NT2/D1 (cell line): ENCODE data around the gene NTRK3.

Source experiments
- DNase-seq: peaks from one replicate; pipeline ENCODE4 v3.0.0-alpha.2; 2011; ENCODE audit warnings: low read depth, low spot score
- H3K27me3 ChIP-seq: 2 replicates; pipeline ENCODE4 v1.6.0; 2011; ENCODE audit warnings: mild to moderate bottlenecking; ENCODE audit not compliant: insufficient read length, insufficient read depth
- H3K36me3 ChIP-seq: 2 replicates; pipeline ENCODE4 v1.6.1; 2011; ENCODE audit warnings: mild to moderate bottlenecking, low read length, mixed read lengths; ENCODE audit not compliant: insufficient read depth, insufficient read length
- H3K4me1 ChIP-seq: 2 replicates; pipeline ENCODE4 v1.5.1; 2011; ENCODE audit not compliant: insufficient read depth, insufficient read length
- H3K4me3 ChIP-seq: 2 replicates; pipeline ENCODE4 v1.5.1; 2011; ENCODE audit warnings: low read depth; ENCODE audit not compliant: insufficient read length
- H3K9ac ChIP-seq: 2 replicates; pipeline ENCODE4 v1.6.0; 2011; ENCODE audit warnings: low read depth; ENCODE audit not compliant: insufficient read length
- H3K9me3 ChIP-seq: 2 replicates; pipeline ENCODE4 v1.5.1; 2011; ENCODE audit warnings: mild to moderate bottlenecking, low read length; ENCODE audit not compliant: insufficient read depth
- SUZ12 ChIP-seq: IDR thresholded peaks from 2 replicates; pipeline ENCODE4 v1.6.1; 2011; ENCODE audit not compliant: insufficient read length, insufficient read depth; ENCODE audit errors: extremely low read depth
- YY1 ChIP-seq: IDR thresholded peaks from 2 replicates; pipeline ENCODE4 v1.6.1; 2011; ENCODE audit not compliant: insufficient read length, insufficient read depth
- ZNF274 ChIP-seq: IDR thresholded peaks from 2 replicates; pipeline ENCODE4 v1.6.1; 2011; ENCODE audit warnings: mild to moderate bottlenecking, low read depth, low read length

Gene NTRK3

DNA sequence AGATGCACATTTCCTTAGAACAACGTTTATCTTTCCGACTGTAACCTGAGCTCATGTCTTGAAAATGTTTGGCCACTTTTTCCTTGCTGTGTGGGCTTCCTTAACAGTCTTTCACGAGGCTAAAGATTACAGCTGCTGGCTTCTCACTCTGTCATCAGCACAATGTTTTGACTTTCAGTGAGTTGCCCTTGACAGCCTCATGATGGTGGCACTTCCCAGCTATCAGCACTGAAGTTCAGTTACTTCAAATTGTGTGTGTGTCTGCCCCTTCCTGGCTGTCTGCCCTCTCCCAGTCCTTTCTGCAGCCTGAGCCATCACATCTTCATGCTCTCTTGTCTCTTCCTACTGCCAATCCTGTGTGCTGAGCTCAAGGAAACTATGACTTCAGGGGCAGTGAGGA is 152.2 kb downstream of the NTRK3 start:
- Histone ChIP-seq H3K4me1 (no peaks in the 10 kb centered on the region), H3K9me3 (no peaks in the 10 kb centered on the region), H3K9ac (no peak overlapping the region), H3K4me3 (no peak overlapping the region), H3K36me3 (no peaks in the 10 kb centered on the region), H3K27me3 (no peaks in the 10 kb centered on the region)
- no peak for DNase-seq
- no peak for TF ChIP-seq SUZ12
- no peak for TF ChIP-seq ZNF274
- no peak for TF ChIP-seq YY1

DNA sequence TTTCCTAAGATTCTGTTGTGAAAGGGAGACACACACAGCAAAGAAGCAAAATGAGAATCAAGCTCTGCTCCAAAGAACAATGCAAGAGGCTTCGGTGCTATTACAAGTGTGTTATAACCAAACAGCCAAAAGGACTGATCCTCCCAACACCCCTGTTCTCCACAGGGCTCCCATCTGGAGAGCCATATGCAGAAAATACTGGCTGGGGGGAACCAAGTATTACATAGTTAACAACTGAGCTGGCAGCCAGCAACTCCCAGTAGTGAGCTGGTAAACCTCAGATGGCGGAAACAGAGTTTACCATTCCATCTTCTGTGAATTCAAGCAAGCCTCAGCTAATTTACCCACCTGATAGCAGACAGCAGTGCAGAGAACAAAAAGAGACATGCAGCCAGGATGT is 156.4 kb downstream of the NTRK3 start:
- Histone ChIP-seq H3K4me3 (no peak overlapping the region), H3K4me1 (no peaks in the 10 kb centered on the region), H3K36me3 (no peaks in the 10 kb centered on the region), H3K27me3 (no peaks in the 10 kb centered on the region), H3K9ac (no peak overlapping the region), H3K9me3 (no peaks in the 10 kb centered on the region)
- no peak for TF ChIP-seq ZNF274
- TF ChIP-seq SUZ12: no peak
- no peak for TF ChIP-seq YY1
- no peak for DNase-seq

DNA sequence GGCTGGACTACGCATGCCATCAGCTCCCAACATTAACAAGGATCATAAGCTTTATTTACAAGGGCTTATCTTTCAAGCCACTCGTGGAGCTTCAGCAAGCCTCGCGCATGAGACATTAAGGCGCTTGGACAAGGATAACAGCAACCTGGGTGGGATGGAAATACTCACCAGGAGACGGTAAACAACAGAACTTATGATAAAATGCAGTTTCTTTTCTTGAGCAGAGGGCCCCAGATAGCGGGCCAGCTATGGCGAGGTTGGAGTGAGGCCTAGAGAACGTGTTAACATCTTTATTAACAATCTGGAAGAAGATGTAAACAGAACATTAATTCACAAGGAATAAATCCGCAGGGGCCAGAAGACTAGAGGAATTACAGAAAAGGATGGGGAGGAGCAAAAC is 158.2 kb downstream of the NTRK3 start:
- Histone ChIP-seq H3K27me3 (no peaks in the 10 kb centered on the region), H3K4me3 (no peak overlapping the region), H3K36me3 (no peaks in the 10 kb centered on the region), H3K9me3 (no peaks in the 10 kb centered on the region), H3K9ac (no peak overlapping the region), H3K4me1 (no peaks in the 10 kb centered on the region)
- no peak for TF ChIP-seq ZNF274
- no peak for TF ChIP-seq YY1
- TF ChIP-seq SUZ12: no peak
- no peak for DNase-seq

DNA sequence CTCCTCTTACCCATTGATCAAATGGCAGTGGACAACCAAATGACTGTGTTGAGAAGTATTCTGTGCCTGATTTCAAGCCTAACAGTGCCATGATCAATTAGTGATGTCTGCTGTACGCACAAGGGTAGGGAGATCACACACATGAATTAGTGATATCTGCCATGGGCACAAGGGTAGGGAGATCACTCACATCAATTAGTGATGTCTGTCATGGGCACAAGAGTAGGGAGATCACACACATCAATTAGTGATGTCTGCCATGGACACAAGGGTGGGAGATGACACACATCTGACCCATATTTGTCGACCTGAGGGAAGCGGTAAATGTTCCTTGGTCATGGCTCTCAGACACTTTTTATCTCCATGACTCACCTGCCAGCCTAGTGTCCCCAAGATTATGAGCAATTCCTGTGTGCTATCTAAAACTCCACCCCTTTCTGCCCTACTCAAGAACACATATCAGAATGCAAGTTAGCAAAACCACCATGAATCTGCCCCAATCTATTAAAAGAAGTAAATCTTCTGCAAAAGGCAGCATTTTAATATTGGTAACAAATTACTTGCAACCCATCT is 165.0 kb downstream of the NTRK3 start:
- H3K4me3 ChIP-seq: no peak overlapping the region
- no peak overlapping the region for H3K9ac ChIP-seq
- TF ChIP-seq YY1: no peak
- TF ChIP-seq SUZ12: no peak
- no peak for TF ChIP-seq ZNF274
- no peak for DNase-seq
- H3K27me3 ChIP-seq: no peaks in the 10 kb centered on the region
- H3K9me3 ChIP-seq: peaks cover 4% of the 10 kb centered on the region; the same call in 1 of the 2 replicates
- H3K36me3 ChIP-seq: no peaks in the 10 kb centered on the region
- peaks cover 3% of the 10 kb centered on the region for H3K4me1 ChIP-seq

DNA sequence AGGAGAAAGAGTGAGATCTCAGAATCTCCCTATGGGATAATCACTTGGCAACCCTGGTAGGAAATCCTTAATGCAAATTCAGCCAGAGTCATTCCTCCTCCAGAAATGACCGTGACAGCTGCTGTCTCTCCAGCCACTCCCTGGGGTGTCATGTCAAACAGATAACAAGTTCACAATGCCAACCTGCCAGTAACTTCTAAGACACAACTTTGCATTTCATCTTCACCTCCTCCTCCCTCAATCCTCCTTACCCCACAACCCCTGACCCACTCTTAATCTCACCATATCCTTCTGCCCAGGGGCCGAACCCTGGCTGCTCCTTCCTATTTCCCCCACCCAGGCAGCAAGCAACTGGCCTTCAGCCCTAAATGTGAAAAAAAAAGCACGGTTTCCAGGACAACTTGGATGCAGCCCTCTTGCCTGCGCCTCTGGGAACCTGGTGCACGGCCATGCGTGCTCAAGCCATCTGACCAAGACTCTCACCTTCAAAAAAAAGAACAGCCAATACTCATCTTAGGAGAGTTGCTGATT is 166.0 kb downstream of the NTRK3 start:
- Histone ChIP-seq H3K9me3 (peaks cover 4% of the 10 kb centered on the region; the same call in 1 of the 2 replicates), H3K9ac (no peak overlapping the region), H3K4me3 (no peak overlapping the region), H3K27me3 (no peaks in the 10 kb centered on the region), H3K36me3 (no peaks in the 10 kb centered on the region), H3K4me1 (peaks cover 3% of the 10 kb centered on the region)
- no peak for TF ChIP-seq SUZ12
- no peak for TF ChIP-seq YY1
- no peak for DNase-seq

DNA sequence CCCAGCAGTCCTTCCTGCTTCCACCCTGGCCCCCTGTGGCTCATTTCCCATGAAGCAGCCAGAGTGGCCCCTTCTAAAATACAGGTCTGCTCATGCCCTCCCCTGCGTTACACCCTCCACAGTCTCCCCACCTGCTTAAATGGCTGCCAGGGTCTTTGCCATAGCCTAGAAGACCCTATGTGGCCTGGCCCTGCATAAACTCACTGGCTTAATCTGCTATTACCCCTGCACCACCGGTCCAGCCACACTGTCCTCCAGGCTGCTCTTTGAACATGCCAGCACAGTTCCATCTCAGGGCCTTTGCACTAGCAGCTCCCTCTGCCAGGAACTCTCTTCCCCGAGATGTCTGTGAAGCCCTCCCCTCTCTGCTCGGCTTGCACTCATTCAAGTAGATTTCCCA is 166.8 kb downstream of the NTRK3 start:
- TF ChIP-seq YY1 (no peak), SUZ12 (no peak), ZNF274 (no peak)

DNA sequence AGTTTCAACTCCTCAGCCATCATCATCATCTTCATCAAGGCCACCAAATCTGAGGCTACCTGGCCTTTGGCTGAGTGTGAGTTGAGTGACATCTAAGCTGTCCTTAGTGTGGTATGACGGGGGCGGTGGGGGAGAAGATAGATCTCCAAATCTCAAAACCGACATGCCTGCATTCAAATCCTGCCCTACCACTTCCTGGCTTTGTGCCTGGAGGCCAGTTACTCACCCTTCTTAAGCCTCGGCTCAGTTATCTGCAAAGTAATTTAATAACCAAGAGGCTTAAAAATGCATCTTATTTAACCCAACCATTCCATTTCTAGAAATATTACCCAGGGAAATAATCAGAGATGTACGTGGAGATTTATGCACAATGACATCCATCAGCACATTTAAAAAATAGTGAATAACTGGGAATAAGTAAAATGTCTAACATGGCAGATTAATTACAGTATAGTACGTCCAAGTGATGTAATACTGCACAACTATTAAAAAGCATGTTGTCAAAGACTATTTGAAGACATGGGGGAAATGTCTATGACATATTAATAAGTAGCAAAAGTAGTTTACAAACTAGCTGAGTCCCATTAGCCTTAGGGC is 167.4 kb downstream of the NTRK3 start:
- Histone ChIP-seq H3K27me3 (no peaks in the 10 kb centered on the region), H3K4me1 (peaks cover 3% of the 10 kb centered on the region), H3K4me3 (no peak overlapping the region), H3K9me3 (peaks cover 4% of the 10 kb centered on the region; the same call in 1 of the 2 replicates), H3K9ac (no peak overlapping the region), H3K36me3 (no peaks in the 10 kb centered on the region)
- TF ChIP-seq SUZ12: no peak
- no peak for DNase-seq

More for the DNA sequence above, 166.8 kb downstream of the NTRK3 start:
- Histone ChIP-seq H3K9ac (no peak overlapping the region), H3K4me1 (peaks cover 3% of the 10 kb centered on the region), H3K36me3 (no peaks in the 10 kb centered on the region), H3K4me3 (no peak overlapping the region), H3K27me3 (no peaks in the 10 kb centered on the region), H3K9me3 (peaks cover 4% of the 10 kb centered on the region; the same call in 1 of the 2 replicates)
- no peak for DNase-seq
